ENCODE data around the gene PNKP.

- TF ChIP-seq TAF1 (IDR thresholded peaks at IDR 0.05; ENCODE audit: low read depth, low read length) = no peak
- TF ChIP-seq RNF2 (IDR thresholded peaks at IDR 0.05; ENCODE audit: borderline replicate concordance, low read depth, low read length, missing control alignments, poor library complexity, severe bottlenecking) = no peak
- TF ChIP-seq CTCF (IDR thresholded peaks at IDR 0.05; ENCODE audit: control extremely low read depth in 1 of 3, insufficient read depth in 1 of 3, low read depth in 1 of 3, low read length in 3 of 3) = no peak
- TF ChIP-seq EZH2 (IDR thresholded peaks at IDR 0.05; ENCODE audit: low read depth, low read length, severe bottlenecking) = no peak
- TF ChIP-seq EGR1 (IDR thresholded peaks at IDR 0.05; ENCODE audit: borderline replicate concordance, low read depth, low read length) = no peak
- no peak for TF ChIP-seq GTF2F1 (IDR thresholded peaks at IDR 0.05; ENCODE audit: borderline replicate concordance, low read depth, low read length)
- no peak for TF ChIP-seq SUZ12 (IDR thresholded peaks at IDR 0.05; ENCODE audit: low read length)
- TF ChIP-seq ATF3 (IDR thresholded peaks at IDR 0.05; ENCODE audit: insufficient read depth, low read depth, low read length) = no peak
These were observed 6.9 kb downstream of the PNKP start for GRCh38 chr19:49860336-49861102.

Measured in H1 (cell line).